HPDE6-E6E7 (cell line): ENCODE measurements around the gene TBC1D9B.
A peak's percentile ranks its signal among the peaks of the same experiment; 100 is the strongest.
"Not testable (repeated sequence)": the region's sequence is repeated elsewhere in the genome, so short reads cannot be mapped to it uniquely, and the experiment has no call there.

ENCODE experiments used
- DNase-seq: peaks from one replicate; pipeline ENCODE4 v3.0.0; 2011; ENCODE audit warnings: missing footprints; ENCODE audit errors: extremely low spot score

The TBC1D9B gene

GRCh38 chr5:179837076-179838011 is 70.4 kb downstream of the TBC1D9B start:
- DNase-seq: no peak

GRCh38 chr5:179836225-179837019 is 71.3 kb downstream of the TBC1D9B start:
- DNase-seq: no peak

- not testable (repeated sequence) for DNase-seq
These were observed 72.8 kb downstream of the TBC1D9B start for GRCh38 chr5:179834871-179835270.

DNA sequence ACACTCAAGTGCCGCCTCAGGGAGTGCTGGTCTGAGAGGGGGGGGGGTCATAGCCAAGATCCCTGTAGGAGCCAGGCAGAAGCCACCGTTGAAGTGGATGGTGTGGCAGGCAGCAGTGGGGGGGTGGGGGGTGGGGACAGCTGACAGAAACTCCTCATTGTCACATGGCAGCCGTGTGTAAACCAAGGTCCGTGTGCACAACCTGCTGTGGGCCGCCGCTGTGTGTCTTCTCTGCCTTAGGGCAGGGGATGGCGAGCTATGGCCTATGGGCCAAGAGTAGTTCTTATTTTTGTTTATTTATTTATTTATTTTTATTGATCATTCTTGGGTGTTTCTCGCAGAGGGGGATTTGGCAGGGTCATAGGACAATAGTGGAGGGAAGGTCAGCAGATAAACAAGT is 73.6 kb downstream of the TBC1D9B start:
- DNase-seq: no peak

GRCh38 chr5:179833709-179834070 is 74.0 kb downstream of the TBC1D9B start:
- no peak for DNase-seq

DNA sequence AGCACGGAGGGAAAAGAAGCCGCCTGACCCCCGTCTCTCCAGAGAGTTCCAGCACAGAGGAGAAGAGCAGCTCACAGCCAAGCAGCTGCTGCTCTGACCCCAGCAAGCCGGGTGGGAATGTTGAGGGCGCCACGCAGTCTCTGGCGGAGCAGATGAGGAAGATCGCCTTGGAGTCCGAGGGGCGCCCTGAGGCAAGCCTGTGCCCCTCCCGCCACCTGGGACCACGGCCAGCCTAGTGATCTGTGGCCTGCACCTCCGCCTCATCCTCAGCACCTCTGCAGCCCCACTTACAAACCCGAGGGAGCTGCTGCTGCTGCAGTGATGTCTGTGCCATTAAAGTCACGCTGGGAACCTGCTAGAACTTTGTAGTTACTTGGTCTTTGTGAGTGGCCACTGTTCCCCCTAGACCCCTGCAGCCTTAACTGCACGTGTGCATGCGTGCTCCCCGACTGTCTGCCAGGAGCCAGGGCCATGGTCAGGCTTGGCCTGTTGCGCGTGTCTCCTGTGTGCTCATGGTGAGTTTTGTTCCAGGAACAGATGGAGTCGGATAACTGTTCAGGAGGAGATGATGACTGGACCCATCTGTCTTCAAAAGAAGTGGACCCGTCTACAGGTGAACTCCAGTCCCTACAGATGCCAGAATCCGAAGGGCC is 74.5 kb downstream of the TBC1D9B start:
- no peak for DNase-seq

DNA sequence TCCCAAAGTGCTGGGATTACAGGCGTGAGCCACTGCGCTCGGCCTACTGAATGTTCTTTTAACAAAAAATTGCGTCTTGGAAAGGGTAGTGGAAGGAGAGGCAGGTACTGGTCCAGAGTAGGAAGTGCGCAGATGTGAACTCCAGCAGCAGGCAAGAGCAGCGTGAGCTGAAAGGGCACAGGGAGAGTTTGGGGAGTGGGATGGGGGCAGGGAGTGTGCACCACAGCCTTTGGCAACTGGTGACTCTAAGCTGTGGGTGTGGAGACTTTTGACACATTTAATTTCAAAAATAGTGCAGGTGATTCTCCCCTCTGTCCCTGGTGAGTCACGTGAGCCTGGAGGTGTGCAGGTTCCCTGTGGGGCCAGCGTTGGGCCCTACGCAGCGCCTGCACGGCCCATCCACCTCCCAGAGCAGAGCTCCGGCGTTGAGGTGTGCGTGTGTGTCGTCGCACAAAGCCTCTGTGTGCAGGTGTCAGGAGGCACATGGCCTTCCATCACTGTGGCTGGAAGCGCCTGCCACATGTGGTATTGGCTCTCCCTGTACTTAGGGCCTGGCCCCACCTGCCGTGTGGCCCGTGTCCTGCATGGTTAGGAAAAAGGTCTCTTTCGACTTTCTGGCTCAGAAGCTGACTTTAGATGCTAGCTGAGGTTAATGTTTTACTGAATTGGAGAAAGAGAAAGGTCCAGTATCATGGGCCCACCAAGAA is 75.5 kb downstream of the TBC1D9B start:
- no peak for DNase-seq

DNA sequence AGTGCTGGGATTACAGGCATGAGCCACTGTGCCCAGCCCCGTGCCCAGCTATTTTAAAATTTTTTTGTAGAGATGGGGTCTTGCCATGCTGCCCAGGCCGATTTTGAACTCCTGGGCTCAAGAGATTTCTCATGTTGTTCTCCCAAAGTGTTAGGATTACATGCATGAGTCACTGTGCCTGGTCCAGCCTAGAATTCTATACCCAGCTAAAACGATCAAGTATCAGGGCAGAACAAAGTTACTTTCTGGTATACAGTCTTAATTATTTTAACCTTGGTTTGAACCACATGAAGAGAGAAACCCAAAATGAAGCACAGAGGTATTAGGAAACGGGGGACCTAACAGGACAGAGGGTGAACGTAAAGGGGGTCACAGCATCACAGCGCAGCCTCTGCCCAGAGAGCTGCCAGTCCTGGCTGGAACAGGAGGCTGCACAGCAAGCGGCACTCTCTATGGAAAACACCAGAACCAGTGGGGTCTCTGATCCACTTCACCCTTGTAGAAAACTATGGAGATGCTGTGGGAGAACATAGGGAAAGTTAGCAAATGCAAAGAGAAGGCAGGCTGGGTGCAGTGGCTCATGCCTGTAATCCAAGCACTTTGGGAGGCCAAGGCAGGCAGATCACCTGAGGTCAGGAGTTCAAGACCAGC is 76.8 kb downstream of the TBC1D9B start:
- DNase-seq: no peak

DNA sequence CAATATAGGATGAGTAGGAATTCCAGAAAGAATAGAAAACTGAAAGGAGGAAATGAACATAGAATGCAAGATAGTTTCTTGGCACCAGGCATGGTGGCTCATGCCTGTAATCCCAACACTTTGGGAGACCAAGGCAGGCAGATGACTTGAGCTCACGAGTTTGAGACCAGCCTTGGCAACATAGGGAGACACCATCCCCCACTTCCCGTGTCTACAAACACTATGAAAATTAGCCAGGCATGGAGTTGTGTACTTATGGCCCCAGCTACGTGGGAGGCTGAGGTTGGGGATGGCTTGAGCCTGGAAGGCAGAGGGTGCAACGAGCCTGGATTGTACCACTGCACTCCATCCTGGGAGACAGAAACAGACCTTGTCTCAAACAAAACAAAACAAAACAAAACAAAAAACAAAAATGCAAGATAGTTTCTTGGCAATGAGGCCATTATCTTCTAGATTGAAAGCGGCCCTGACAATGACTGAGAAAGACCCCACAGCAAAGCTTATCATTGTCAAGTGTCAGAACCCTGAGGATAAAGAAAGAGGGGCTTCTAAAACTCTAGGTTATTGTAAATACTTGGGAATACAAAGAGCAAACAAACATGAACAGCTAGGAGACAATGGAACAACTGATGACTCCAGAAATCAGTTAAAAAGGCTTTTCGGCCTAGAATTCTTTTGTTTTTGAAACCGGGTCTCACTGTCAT is 77.8 kb downstream of the TBC1D9B start:
- no peak for DNase-seq

DNA sequence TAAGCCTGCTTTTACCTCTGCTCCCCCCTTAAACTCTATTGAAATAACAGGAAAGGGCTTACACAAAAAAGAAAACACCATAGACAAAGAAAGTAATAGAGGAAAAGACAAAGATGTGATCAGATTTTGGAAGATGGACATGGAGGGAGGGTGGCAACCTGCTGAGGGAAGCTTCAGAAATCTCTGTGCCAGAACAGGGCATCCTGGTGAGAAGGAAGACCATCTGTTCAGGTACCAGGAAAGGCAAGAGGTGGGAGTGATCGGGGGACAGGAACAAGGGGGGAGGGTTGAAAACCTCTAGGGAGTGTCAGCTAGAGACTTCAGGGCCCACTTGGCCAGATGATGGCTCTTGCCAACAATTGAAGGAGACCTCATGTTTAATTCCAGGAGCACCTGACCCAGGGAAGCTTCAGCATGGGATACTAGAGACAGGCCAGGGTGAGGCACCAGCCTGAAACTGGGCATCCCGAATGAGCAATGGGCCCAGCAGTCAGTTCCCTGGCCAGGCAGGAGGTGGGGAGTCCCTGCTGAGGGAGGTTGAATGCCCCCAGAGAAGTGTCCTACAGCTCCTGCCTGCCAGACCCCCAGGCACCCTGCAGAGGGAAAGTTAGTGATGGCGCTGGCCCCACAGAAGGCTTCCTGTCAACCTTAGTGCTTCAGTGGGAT is 78.8 kb downstream of the TBC1D9B start:
- no peak for DNase-seq

DNA sequence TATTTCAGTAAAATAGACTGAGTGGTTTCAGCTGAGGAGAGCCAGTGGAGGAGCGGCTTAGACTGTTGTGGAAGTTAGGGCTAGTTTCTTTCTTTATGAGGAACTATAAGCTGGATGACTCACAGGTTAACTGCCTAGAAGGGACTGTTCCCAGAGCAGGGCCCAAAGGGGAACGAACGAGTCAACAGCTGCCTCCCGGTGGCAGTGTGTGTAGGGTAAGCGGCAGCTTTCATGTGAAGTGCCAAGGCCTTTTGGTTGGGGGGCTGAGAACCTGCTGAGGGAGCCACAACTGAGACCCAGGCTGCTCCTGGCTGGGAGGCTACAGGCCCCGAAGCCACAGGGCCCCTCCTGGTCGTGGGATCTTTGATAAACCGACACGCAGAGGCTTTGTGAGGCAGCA is 80.0 kb downstream of the TBC1D9B start:
- no peak for DNase-seq

GRCh38 chr5:179825655-179826182 is 82.0 kb downstream of the TBC1D9B start:
- no peak for DNase-seq

DNA sequence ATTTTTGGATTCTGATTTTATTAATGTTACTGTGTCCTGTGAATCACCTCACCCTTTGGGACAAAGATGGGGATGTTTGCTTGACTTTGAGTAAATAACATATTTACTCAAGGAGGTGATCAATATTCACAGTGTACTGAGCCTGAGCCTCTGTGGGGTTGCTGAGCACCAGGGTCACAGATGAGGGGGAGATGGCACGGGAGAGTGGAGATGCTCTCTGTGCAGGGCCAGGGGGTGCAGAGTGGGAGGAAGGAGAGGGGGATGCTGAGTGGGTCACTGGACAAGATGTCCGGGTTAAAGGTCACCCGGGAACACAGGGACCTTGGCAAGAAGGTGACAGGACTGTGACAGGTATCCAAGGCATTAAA is 83.0 kb downstream of the TBC1D9B start:
- DNase-seq: no peak

- DNase-seq: no peak
These were observed 83.6 kb downstream of the TBC1D9B start for GRCh38 chr5:179823937-179824744.

DNA sequence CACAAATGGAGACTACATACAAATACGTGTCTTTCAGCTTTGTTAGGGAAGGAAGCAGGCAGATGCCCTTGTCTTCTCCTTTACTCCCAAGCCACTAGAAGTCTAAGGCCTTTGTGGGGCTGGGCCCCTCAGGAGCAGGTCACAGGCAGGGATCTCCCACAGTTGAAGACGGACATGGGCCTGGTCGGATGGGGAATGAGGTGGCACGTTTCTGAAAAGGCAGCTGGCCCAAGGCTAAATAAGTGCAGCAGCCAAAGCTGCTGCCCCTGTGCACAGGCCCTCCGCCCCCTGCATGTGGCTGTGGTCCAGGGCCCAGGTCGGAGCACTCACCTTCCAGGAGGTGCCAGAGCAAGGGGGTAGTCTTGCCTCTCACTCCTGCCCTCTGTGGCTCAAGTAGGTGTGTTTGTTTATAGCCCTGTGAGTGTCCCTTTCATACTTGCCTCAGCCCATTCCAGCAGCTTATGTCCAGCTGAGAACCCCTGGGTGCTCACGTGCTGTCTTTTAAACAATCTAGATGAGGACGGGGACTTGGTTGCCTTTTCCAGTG is 85.2 kb downstream of the TBC1D9B start:
- DNase-seq: no peak

GRCh38 chr5:179822059-179822432 is 85.7 kb downstream of the TBC1D9B start:
- DNase-seq: no peak

- peak; percentile 83 for DNase-seq
These were observed 86.2 kb downstream of the TBC1D9B start for GRCh38 chr5:179821298-179822058.
